Measurements from ENCODE around the gene CRISPLD2.

CRISPLD2 gene

GRCh38 chr16:84863481-84863814 lies 43.7 kb downstream of the CRISPLD2 start:
- Histone ChIP-seq H3K27me3 (ENCODE audit: insufficient read depth, poor library complexity, severe bottlenecking) (peaks cover 2% of the 10 kb centered on the region), H3K4me3 (replicated peaks; ENCODE audit: insufficient read depth, low read length) (no peak overlapping the region), H3K27ac (replicated peaks) (no peak overlapping the region)
- TF ChIP-seq SPI1 (IDR thresholded peaks at IDR 0.05; ENCODE audit: borderline replicate concordance, low read depth) (no peak), CTCF (IDR thresholded peaks at IDR 0.05; ENCODE audit: insufficient read depth, low read length) (no peak), REST (IDR thresholded peaks at IDR 0.05; ENCODE audit: insufficient replicate concordance, low read depth) (no peak), GABPA (IDR thresholded peaks at IDR 0.05; ENCODE audit: low read depth) (no peak), POLR2AphosphoS5 (IDR thresholded peaks at IDR 0.05; ENCODE audit: low read depth) (no peak)
- DNase-seq (ENCODE audit: low read depth in 1 of 2, low spot score in 1 of 2): no peak

- DNase-seq (ENCODE audit: low read depth in 1 of 2, low spot score in 1 of 2): no peak
- TF ChIP-seq GABPA (IDR thresholded peaks at IDR 0.05; ENCODE audit: low read depth): no peak
- TF ChIP-seq REST (IDR thresholded peaks at IDR 0.05; ENCODE audit: insufficient replicate concordance, low read depth): no peak
- TF ChIP-seq SPI1 (IDR thresholded peaks at IDR 0.05; ENCODE audit: borderline replicate concordance, low read depth): no peak
- no peak for TF ChIP-seq CTCF (IDR thresholded peaks at IDR 0.05; ENCODE audit: insufficient read depth, low read length)
- no peak for TF ChIP-seq POLR2AphosphoS5 (IDR thresholded peaks at IDR 0.05; ENCODE audit: low read depth)
- Histone ChIP-seq H3K4me3 (replicated peaks; ENCODE audit: insufficient read depth, low read length) (no peak overlapping the region), H3K27me3 (ENCODE audit: insufficient read depth, poor library complexity, severe bottlenecking) (peaks cover 2% of the 10 kb centered on the region), H3K27ac (replicated peaks) (no peak overlapping the region)
Measured at GRCh38 chr16:84864326-84864955, 44.7 kb downstream of the CRISPLD2 start.

DNA sequence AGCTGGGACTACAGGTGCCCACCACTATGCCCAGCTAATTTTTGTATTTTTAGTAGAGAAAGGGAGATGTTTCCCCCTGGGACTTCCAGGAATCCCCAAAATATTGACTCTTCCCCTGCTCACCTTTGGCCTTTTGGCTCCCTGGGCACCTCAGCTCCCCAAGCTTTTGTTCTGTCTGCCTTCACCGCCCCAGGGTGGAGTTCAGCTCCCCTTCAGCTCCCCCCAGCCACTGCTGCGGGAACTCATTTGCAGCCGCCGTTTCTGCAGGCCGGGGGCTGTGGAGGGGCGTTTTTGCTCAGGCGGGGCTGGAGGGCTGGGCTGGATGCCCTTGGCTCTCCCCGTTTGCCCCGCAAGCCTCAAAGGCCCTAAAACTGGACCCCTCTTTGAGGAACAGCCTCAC lies 47.9 kb downstream of the CRISPLD2 start:
- no peak overlapping the region for H3K4me3 ChIP-seq (replicated peaks; ENCODE audit: insufficient read depth, low read length)
- TF ChIP-seq SPI1 (IDR thresholded peaks at IDR 0.05; ENCODE audit: borderline replicate concordance, low read depth): no peak
- TF ChIP-seq POLR2AphosphoS5 (IDR thresholded peaks at IDR 0.05; ENCODE audit: low read depth): no peak
- TF ChIP-seq REST (IDR thresholded peaks at IDR 0.05; ENCODE audit: insufficient replicate concordance, low read depth): no peak
- no peak for TF ChIP-seq CTCF (IDR thresholded peaks at IDR 0.05; ENCODE audit: insufficient read depth, low read length)
- TF ChIP-seq GABPA (IDR thresholded peaks at IDR 0.05; ENCODE audit: low read depth): no peak

More for the DNA sequence above, 47.9 kb downstream of the CRISPLD2 start:
- Histone ChIP-seq H3K27ac (replicated peaks) (no peak overlapping the region), H3K27me3 (ENCODE audit: insufficient read depth, poor library complexity, severe bottlenecking) (peaks cover 2% of the 10 kb centered on the region)
- no peak for DNase-seq (ENCODE audit: low read depth in 1 of 2, low spot score in 1 of 2)

All from HL-60 (cell line).